ENCODE measurements around the gene NRSN2. TPM values are rescaled to one million over a fixed set of nuclear protein-coding genes. Genes with fewer than 3 reads are reported as not detected.
A peak's percentile ranks its signal among the peaks of the same experiment; 100 is the strongest.

The NRSN2 gene
- total and polyA plus RNA-seq, 2 donors (not counting 3 experiments of a cell fraction or from before 2014, with no cell fraction given): 36.9 to 64.1 TPM

DNA sequence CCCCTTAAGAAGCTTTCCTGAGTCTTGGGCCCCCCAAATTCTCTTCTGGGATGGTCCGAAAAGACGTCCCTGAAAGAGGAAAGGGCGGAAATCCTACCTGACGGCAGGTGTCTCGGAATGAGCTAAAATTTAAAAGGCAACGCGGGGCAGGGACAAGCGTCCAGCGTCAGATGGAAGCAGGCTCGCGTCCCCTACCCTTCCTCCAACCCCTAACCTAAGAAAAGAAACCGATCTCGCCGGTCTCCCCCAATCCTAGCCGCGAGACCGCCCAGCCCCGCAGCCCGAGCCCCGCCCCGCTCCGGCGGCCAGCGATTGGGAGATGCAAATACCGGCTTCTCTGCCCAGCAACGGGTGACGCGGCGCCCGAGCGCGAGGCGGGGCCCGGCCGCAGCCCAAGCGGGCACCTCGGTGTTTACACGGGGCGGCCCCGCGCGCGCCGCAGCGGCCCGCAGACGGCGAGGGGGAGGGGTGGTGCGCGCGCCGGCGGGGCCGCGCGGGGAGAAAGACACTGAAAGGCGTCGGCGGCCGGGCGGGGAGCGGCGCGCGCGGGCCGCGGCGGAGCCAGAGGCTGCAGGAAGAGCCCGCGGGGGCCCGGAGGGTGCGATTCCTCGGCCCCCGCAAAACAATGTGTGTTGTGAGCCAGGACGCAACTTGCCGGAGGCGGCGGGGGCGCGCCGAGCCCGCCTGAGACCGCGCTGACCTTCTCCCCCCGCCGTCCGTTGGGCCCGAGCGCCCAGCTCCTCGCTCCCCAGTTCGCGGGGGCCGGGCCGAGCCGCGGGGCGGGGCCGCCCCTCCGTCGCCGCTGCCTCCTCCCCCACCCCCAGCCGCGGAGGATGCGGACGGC is 21.6 kb upstream of the NRSN2 start, which contains the start of gene SOX12:
Gene SOX12, plus strand, starts transcription at position 508 of the 844 bp plus-strand sequence. CDS start 373 bp downstream, outside the sequence.
- DNase-seq (ENCODE audit: low read depth, low spot score) (peak; percentile 95), FAIRE-seq (peak; percentile 90)
- intact Hi-C loops (cut with micrococcal nuclease): loop anchor here (1.0 kb wide), 1 partner anchor 58 kb away; no protein-coding TSS in a partner anchor

More for the DNA sequence above, 21.6 kb upstream of the NRSN2 start, which contains the start of gene SOX12:
- H4K20me1 ChIP-seq (replicated peaks; ENCODE audit: control insufficient read depth, extremely low read depth, insufficient read depth, low read length): no peaks in the 10 kb centered on the region
- peaks cover 15% of the 10 kb centered on the region for H3K79me2 ChIP-seq (ENCODE audit: control insufficient read depth, insufficient read depth, low read length)
- H3K4me2 ChIP-seq (ENCODE audit: insufficient read depth, low read length): peak within 1 kb of the TSS; percentile 89
- H3K9ac ChIP-seq (replicated peaks; ENCODE audit: extremely low read depth, insufficient read depth, low read length): peak within 1 kb of the TSS; percentile 65
- no peaks in the 10 kb centered on the region for H3K9me3 ChIP-seq (replicated peaks; ENCODE audit: control insufficient read depth, insufficient read depth, low read length)
- H3K27me3 ChIP-seq (ENCODE audit: control insufficient read depth in 2 of 2, insufficient read depth in 2 of 2, low read length in 2 of 2): no peaks in the 10 kb centered on the region
- no peaks in the 10 kb centered on the region for H3K9me1 ChIP-seq (replicated peaks; ENCODE audit: control insufficient read depth, extremely low read depth, insufficient read depth, low read length)
- H3K4me3 ChIP-seq (replicated peaks in 1 of 3; ENCODE audit: insufficient read depth in 1 of 3, low read depth in 1 of 3, low read length in 3 of 3): peak within 1 kb of the TSS; percentile 54 to 73 (median 69)
- dilution Hi-C loops (cut with MboI; ENCODE audit: extremely low pct_ligation_motif_present, low sequenced_read_pairs): no loop called here
- H3K36me3 ChIP-seq (ENCODE audit: control insufficient read depth in 2 of 2, extremely low read depth in 1 of 2, insufficient read depth in 2 of 2, low read length in 2 of 2): no peaks in the 10 kb centered on the region
- ChIA-PET POLR2A (interaction anchor here (1.0 to 2.1 kb wide), 3 partner anchors 15 to 27 kb away, joined by 3 to 9 read pairs (median 6); no protein-coding TSS in a partner anchor), CTCF (interaction anchor here (0.9 to 4.2 kb wide), 8 partner anchors 13 to 106 kb away, joined by 3 to 39 read pairs (median 8); partner anchors contain the start of gene ZCCHC3)
- peaks cover 25% of the 10 kb centered on the region for H3K4me1 ChIP-seq (ENCODE audit: control insufficient read depth, extremely low read depth, insufficient read depth, low read length)
- peak; percentile 27 for TF ChIP-seq POLR2A (IDR thresholded peaks at IDR 0.05; ENCODE audit: low read depth, low read length)
- TF ChIP-seq GATA2 (IDR thresholded peaks at IDR 0.05; ENCODE audit: insufficient read depth, insufficient read length, low read depth, low read length): no peak
- TF ChIP-seq FOS (IDR thresholded peaks at IDR 0.05; ENCODE audit: borderline replicate concordance, insufficient read depth, low read length): no peak
- TF ChIP-seq MYC (IDR thresholded peaks at IDR 0.05; ENCODE audit: low read depth, low read length): no peak
- no peak for TF ChIP-seq EZH2 (IDR thresholded peaks at IDR 0.05; ENCODE audit: borderline replicate concordance, low read depth, low read length, severe bottlenecking)
- TF ChIP-seq CTCF (IDR thresholded peaks at IDR 0.05; ENCODE audit: extremely low read depth in 1 of 2, insufficient read depth in 1 of 2, low read depth in 1 of 2, low read length in 2 of 2): no peak
- TF ChIP-seq, protein P1, sequence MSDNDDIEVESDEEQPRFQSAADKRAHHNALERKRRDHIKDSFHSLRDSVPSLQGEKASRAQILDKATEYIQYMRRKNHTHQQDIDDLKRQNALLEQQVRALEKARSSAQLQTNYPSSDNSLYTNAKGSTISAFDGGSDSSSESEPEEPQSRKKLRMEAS (IDR thresholded peaks at IDR 0.05; ENCODE audit: insufficient read depth, insufficient read length): no peak
- TF ChIP-seq JUN (IDR thresholded peaks at IDR 0.05; ENCODE audit: borderline replicate concordance, insufficient read depth, insufficient read length, low read depth): no peak
- peak; percentile 49 for TF ChIP-seq POLR2AphosphoS5 (IDR thresholded peaks at IDR 0.05; ENCODE audit: insufficient read depth, low read depth, low read length)
- H2AFZ ChIP-seq (ENCODE audit: low read depth, low read length): peak within 1 kb of the TSS; percentile 68
- BruUV-seq (replicated peaks): no TSS peak
- peak within 1 kb of the TSS; percentile 67 for H3K27ac ChIP-seq (ENCODE audit: insufficient read depth, low read depth, low read length)
